Prostate gland (tissue), 2 donors: Measurements from ENCODE around the gene LTB. TPM values are rescaled to one million over a fixed set of nuclear protein-coding genes. Genes with fewer than 3 reads are reported as not detected.
A peak's percentile ranks its signal among the peaks of the same experiment; 100 is the strongest.

ENCODE experiments used
- DNase-seq: peaks from one replicate; pipeline ENCODE4 v3.0.0-alpha.2; 2019; ENCODE audit warnings: low spot score
- H3K27ac ChIP-seq, 2 donors: fragments of 200-600 bp; sonication (generic); 2 replicates each; pipeline ENCODE4 v1.5.1; 2017 to 2019
- H3K27me3 ChIP-seq: fragments of 200-600 bp; sonication (generic); replicated peaks from 2 replicates; pipeline ENCODE4 v1.5.1; 2019; ENCODE audit not compliant: insufficient read depth
- H3K36me3 ChIP-seq, 2 donors: fragments of 200-600 bp; sonication (generic); 1 replicate in 1 of 2; 2 replicates in 1 of 2; pipeline versions ENCODE4 v1.5.1 to v1.8.1; 2017 to 2019
- H3K4me1 ChIP-seq: fragments of 200-600 bp; sonication (generic); replicated peaks from 2 replicates; pipeline ENCODE4 v1.5.1; 2019
- H3K4me3 ChIP-seq, 2 donors: fragments of 200-600 bp; sonication (generic); 2 replicates each; pipeline ENCODE4 v1.5.1; 2017 to 2019
- H3K9me3 ChIP-seq: fragments of 200-600 bp; sonication (generic); 2 replicates; pipeline ENCODE4 v1.5.1; 2017
- CTCF ChIP-seq, 4 experiments: fragments of 200-600 bp in 2 of 4; fragments of 450-650 bp in 2 of 4; sonication (generic) in 2 of 4; IDR thresholded peaks; 1 replicate in 3 of 4; 2 replicates in 1 of 4; pipeline ENCODE4 v1.5.1; 2016 to 2019; ENCODE audit warnings: antibody characterized with exemption in 4 of 4, mild to moderate bottlenecking in 2 of 4, moderate library complexity in 2 of 4
- POLR2A ChIP-seq: fragments of 450-650 bp; IDR thresholded peaks from one replicate; pipeline ENCODE4 v1.6.1; 2016; ENCODE audit warnings: antibody characterized with exemption, mild to moderate bottlenecking
- POLR2AphosphoS5 ChIP-seq: sonication (generic); formaldehyde crosslinking; IDR thresholded peaks from one replicate; pipeline ENCODE4 v1.6.1; 2017; ENCODE audit warnings: antibody characterized with exemption
- WGBS: methylation state at CpG from one replicate; pipeline ENCODE4 v1.1.5; 2018; 5-methylcytosine and 5-hydroxymethylcytosine counted together
- intact Hi-C: fragments of 100-400 bp; cut with DNase I; formaldehyde crosslinking; loops from one replicate; pipeline ENCODE4 v1.14.2; 2022
- total RNA-seq, 2 donors: library from RNA; depleted of rRNA; stranded (reverse); fragments of >200 nt; gene quantifications; one replicate each; pipeline ENCODE4 v1.1.0, GENCODE V29; 2016

LTB gene
- under 1 TPM in 1 of 2 donors, not detected in 1; 0.97 TPM for total RNA-seq

- Histone ChIP-seq H3K4me1 (no peaks in the 10 kb centered on the region), H3K27me3 (no peaks in the 10 kb centered on the region), H3K4me3 (peak within 1 kb of the TSS; percentile 62 to 68), H3K27ac (peak within 1 kb of the TSS; percentile 65 to 85), H3K36me3 (no peaks in the 10 kb centered on the region), H3K9me3 (no peaks in the 10 kb centered on the region)
- DNase-seq = no peak
- WGBS = 74% methylated on average over 3 of the region's 3 CpGs
- no peak for TF ChIP-seq POLR2AphosphoS5
- TF ChIP-seq CTCF (IDR thresholded peaks at IDR 0.05) = no peak
- TF ChIP-seq POLR2A = no peak
- intact Hi-C loops = no loop called here
Measured at GRCh38 chr6:31582230-31582643, at the start of gene LTB. LTB (minus strand) TSS chr6:31582424; CDS start chr6:31582417, 7 bp downstream.

- peaks cover 49 to 56% of the 10 kb centered on the region in 2 donors for H3K36me3 ChIP-seq
- 83% methylated on average over 29 of the region's 32 CpGs for WGBS
- no peak overlapping the region for H3K4me3 ChIP-seq
- peak overlapping the region in 1 of 2 donors; percentile 32 for H3K27ac ChIP-seq
- H3K9me3 ChIP-seq = no peaks in the 10 kb centered on the region
- DNase-seq = no peak
- intact Hi-C loops = no loop called here
- no peaks in the 10 kb centered on the region for H3K4me1 ChIP-seq
- TF ChIP-seq POLR2A (no peak), POLR2AphosphoS5 (no peak), CTCF (IDR thresholded peaks at IDR 0.05) (no peak)
- H3K27me3 ChIP-seq = no peaks in the 10 kb centered on the region
Measured at GRCh38 chr6:31631681-31632278, 49.6 kb upstream of the LTB start.

DNA sequence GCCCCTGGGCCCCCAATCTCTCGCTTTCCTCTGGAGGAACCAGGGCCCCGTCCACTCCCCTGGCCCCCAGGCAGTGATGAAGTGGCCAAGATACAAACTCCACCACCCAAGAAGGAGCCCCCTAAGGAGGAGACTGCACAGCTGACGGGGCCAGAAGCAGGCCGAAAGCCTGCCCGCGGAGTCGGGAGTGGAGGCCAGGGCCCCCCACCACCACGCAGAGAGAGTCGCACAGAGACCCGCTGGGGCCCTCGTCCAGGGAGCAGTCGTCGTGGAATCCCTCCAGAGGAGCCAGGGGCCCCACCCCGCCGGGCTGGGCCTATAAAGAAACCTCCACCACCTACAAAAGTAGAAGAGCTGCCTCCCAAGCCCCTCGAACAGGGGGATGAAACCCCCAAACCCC lies 49.0 kb upstream of the LTB start:
- H3K4me3 ChIP-seq = no peak overlapping the region
- no peak overlapping the region for H3K27ac ChIP-seq
- intact Hi-C loops = no loop called here
- H3K9me3 ChIP-seq = no peaks in the 10 kb centered on the region
- H3K4me1 ChIP-seq = no peaks in the 10 kb centered on the region
- H3K27me3 ChIP-seq = no peaks in the 10 kb centered on the region
- peaks cover 48 to 57% of the 10 kb centered on the region in 2 donors for H3K36me3 ChIP-seq
- 77% methylated on average over 16 of the region's 16 CpGs for WGBS
- no peak for DNase-seq
- TF ChIP-seq CTCF (IDR thresholded peaks at IDR 0.05) = no peak
- no peak for TF ChIP-seq POLR2AphosphoS5
- no peak for TF ChIP-seq POLR2A

- DNase-seq = no peak
- no peak overlapping the region for H3K27ac ChIP-seq
- H3K27me3 ChIP-seq = no peaks in the 10 kb centered on the region
- H3K36me3 ChIP-seq = peaks cover 53 to 57% of the 10 kb centered on the region in 2 donors
- no peak for TF ChIP-seq POLR2A
- no peak for TF ChIP-seq CTCF (IDR thresholded peaks at IDR 0.05)
- TF ChIP-seq POLR2AphosphoS5 = no peak
- intact Hi-C loops = no loop called here
- H3K9me3 ChIP-seq = no peaks in the 10 kb centered on the region
- H3K4me1 ChIP-seq = no peaks in the 10 kb centered on the region
- no peak overlapping the region for H3K4me3 ChIP-seq
- WGBS = 90% methylated on average over 25 of the region's 25 CpGs
Measured at GRCh38 chr6:31630177-31630934, 48.1 kb upstream of the LTB start.

DNA sequence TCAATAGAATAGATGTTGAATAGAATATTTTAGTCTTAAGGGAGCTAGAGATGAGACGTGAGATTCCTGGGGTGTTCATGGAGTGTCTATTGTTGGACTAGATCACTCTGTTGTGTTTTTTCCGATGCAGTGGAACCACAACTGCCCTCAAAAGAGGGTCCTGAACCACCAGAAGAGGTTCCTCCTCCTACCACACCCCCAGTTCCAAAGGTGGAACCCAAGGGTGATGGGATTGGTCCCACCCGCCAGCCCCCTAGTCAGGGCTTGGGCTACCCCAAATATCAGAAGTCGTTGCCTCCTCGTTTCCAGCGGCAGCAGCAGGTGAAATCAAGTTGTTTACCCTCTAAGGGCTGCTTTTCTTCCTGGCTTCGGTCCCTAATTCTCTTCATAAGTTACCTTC lies 46.8 kb upstream of the LTB start:
- Histone ChIP-seq H3K36me3 (peaks cover 60 to 66% of the 10 kb centered on the region in 2 donors), H3K27ac (no peak overlapping the region), H3K9me3 (no peaks in the 10 kb centered on the region), H3K4me1 (no peaks in the 10 kb centered on the region), H3K27me3 (no peaks in the 10 kb centered on the region), H3K4me3 (no peak overlapping the region)
- DNase-seq = no peak
- intact Hi-C loops = no loop called here
- no peak for TF ChIP-seq POLR2A
- no peak for TF ChIP-seq CTCF (IDR thresholded peaks at IDR 0.05)
- 83% methylated on average over 7 of the region's 7 CpGs for WGBS
